ENCODE measurements around the gene HOXC6.

DNA sequence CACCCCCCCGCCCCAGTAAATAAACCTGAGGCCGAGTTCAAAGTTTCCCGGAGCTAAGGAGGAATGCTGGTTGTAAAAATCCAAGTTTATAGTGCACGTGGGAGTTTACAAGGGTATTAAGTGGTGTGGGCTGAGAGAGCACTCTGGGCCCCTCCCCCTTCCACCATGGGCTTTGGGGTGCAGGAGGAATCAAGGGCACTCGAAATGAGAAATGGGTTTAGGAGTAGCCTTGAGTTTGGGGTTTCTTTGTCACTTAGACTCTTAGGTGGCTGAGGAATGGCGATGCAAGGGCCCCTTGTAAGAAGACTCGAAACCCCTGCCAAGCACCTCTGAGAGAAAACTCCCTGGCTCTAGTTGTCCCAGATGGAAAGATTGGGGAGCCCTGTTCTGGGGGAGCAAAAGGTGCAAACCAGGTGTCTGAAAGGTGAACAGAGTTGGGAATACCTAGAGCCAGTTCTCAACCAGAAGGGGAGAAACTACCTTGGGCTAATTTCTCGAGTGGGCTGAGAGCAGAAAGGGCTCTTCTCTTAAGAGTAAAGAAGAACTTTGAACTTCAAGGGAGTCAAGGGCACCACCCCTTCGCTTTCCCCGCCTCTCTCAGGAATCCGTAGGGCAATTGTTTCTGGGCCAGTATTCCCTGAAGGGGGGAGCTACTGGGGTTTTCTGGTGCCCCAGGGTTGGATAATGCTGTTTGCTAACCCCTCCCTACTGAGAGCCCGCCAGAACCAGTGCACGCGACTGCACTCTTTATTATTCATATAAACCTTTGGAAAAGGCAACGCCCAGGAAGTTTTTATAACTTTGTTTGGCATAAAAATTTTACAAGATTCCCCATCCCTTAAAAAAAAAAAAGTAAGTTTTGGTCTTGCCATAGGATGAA is 49.5 kb upstream of the HOXC6 start:
- TF ChIP-seq ZFP37 (tag by site-specific recombination; IDR thresholded peaks at IDR 0.05), result no peak
- TF ChIP-seq YY1 (tag by site-specific recombination; IDR thresholded peaks at IDR 0.05), result no peak
